Lower lobe of right lung (tissue), 2 donors: ENCODE data around the gene C3orf20. TPM values are rescaled to one million over a fixed set of nuclear protein-coding genes. Genes with fewer than 3 reads are reported as not detected.

Source experiments
- ATAC-seq, 2 donors: fragments of 200-7000 bp; cut with Tn5 transposase; one replicate each; pipeline ENCODE4 v1.9.1; 2020 to 2022; ENCODE audit warnings: mild to moderate bottlenecking in 2 of 2, moderate library complexity in 2 of 2
- DNase-seq: peaks from one replicate; pipeline ENCODE4 v3.0.0-alpha.2; 2020
- H3K27ac ChIP-seq: fragments of 200-600 bp; one replicate; pipeline ENCODE4 v1.8.0; 2022
- H3K27me3 ChIP-seq: fragments of 200-600 bp; one replicate; pipeline ENCODE4 v1.8.0; 2022; ENCODE audit warnings: low read depth
- H3K36me3 ChIP-seq: fragments of 200-600 bp; one replicate; pipeline ENCODE4 v1.8.0; 2022; ENCODE audit warnings: mild to moderate bottlenecking
- H3K4me1 ChIP-seq: fragments of 200-600 bp; one replicate; pipeline ENCODE4 v1.8.0; 2022
- H3K4me3 ChIP-seq: fragments of 200-600 bp; one replicate; pipeline ENCODE4 v1.8.0; 2022; ENCODE audit warnings: mild to moderate bottlenecking
- H3K9me3 ChIP-seq: fragments of 200-600 bp; one replicate; pipeline ENCODE4 v1.8.0; 2022
- CTCF ChIP-seq: fragments of 200-600 bp; IDR thresholded peaks from one replicate; pipeline ENCODE4 v1.8.0; 2022; ENCODE audit warnings: antibody characterized with exemption, mild to moderate bottlenecking
- intact Hi-C: fragments of 100-400 bp; cut with DNase I; formaldehyde crosslinking; loops from one replicate; pipeline ENCODE4 v1.11.0; 2022
- total RNA-seq: library from RNA; stranded (reverse); fragmentation: NEBNext Ultra II Directional; extraction: Animal tissue kit (Norgen Biotek cat#: 25700); gene quantifications from one replicate; pipeline ENCODE4 v1.2.1, GENCODE V29; 2021
- donor health status: DM: no; HTN: yes; CAD: no; lungs with severe emphysema.

The C3orf20 gene
- total RNA-seq, 1 donor from 2014 or later, result not detected

- intact Hi-C loops, result no loop called here
Measured at GRCh38 chr3:14645453-14645852, 29.5 kb upstream of the C3orf20 start.

GRCh38 chr3:14646131-14646573 is 28.8 kb upstream of the C3orf20 start:
- Histone ChIP-seq H3K36me3 (no peaks in the 10 kb centered on the region), H3K27ac (no peak overlapping the region), H3K27me3 (peaks cover 13% of the 10 kb centered on the region), H3K4me1 (peaks cover 11% of the 10 kb centered on the region), H3K4me3 (no peak overlapping the region), H3K9me3 (no peaks in the 10 kb centered on the region)
- DNase-seq, result no peak
- no peak for TF ChIP-seq CTCF
- ATAC-seq, result no peak
- intact Hi-C loops, result no loop called here

More at GRCh38 chr3:14645453-14645852, 29.5 kb upstream of the C3orf20 start:
- H3K9me3 ChIP-seq, result no peaks in the 10 kb centered on the region
- DNase-seq, result no peak
- no peak overlapping the region for H3K4me3 ChIP-seq
- peaks cover 7% of the 10 kb centered on the region for H3K4me1 ChIP-seq
- no peak overlapping the region for H3K27ac ChIP-seq
- ATAC-seq, result no peak
- no peak for TF ChIP-seq CTCF
- H3K27me3 ChIP-seq, result peaks cover 18% of the 10 kb centered on the region
- no peaks in the 10 kb centered on the region for H3K36me3 ChIP-seq

DNA sequence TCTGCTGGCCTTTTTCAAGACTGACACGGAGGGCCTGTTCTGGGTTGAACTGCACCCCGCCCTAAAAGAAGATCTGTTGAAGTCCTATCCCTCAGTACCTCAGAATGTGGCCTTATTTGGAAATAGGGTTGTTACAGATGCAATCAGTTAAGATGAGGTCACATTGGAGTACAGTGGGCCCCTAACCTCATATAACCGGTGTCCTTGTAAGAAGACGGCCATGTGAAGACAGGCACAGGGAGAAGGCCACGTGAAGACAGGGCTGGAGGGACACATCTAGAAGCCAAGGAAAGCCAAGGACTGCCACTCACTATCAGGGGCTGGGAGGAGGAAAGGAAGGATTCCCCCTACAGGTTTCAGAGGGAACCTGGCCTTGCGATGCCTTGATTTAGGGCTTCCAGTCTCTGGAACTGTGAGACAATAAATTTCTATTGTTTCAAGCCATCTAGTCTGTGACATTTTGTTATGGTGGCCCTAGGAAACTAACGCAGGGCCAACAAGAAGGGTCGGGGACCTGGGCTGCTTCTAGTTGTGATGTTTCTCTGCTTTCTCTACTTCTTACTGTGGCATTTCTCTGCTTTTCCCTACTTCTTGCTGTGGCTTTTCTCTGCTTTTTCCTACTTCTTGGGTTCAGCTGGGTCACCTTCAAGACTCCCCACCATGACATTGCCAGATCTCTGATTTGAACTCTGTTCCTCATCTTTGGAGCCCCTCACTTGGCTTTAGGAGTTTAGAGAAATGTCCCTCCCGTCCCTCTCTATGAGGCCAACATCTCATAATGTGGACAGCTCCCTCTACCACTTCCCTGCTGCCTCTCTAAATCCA is 28.1 kb upstream of the C3orf20 start:
- Histone ChIP-seq H3K36me3 (no peaks in the 10 kb centered on the region), H3K27ac (no peak overlapping the region), H3K4me1 (peaks cover 11% of the 10 kb centered on the region), H3K4me3 (no peak overlapping the region), H3K9me3 (no peaks in the 10 kb centered on the region), H3K27me3 (peaks cover 7% of the 10 kb centered on the region)
- TF ChIP-seq CTCF, result no peak
- ATAC-seq (no peak), DNase-seq (no peak)
- intact Hi-C loops, result no loop called here

GRCh38 chr3:14647976-14648955 is 26.7 kb upstream of the C3orf20 start:
- TF ChIP-seq CTCF, result no peak
- Histone ChIP-seq H3K27ac (no peak overlapping the region), H3K9me3 (no peaks in the 10 kb centered on the region), H3K4me3 (no peak overlapping the region), H3K27me3 (peaks cover 5% of the 10 kb centered on the region), H3K4me1 (peaks cover 23% of the 10 kb centered on the region), H3K36me3 (no peaks in the 10 kb centered on the region)
- DNase-seq, result no peak
- intact Hi-C loops, result no loop called here
- ATAC-seq, result no peak

DNA sequence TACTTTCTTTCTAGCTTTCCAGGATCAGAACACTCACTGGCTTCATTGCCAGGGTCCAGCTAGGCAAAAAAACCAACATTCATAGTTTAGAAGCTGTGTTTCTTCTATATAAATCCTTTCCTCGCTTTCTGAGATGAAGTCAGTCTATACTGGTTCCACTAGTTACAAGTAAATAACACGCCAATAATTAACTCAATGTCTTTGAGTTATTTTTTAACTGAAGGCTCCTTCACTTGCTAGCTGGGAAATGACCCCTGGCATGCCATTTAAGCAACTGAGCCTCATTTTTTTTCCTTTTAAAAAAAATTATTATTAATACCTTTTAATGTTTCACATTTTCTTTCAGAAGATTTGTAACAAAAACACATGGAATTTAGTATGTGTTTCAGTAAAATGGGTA is 25.5 kb upstream of the C3orf20 start:
- H3K4me3 ChIP-seq, result no peak overlapping the region
- ATAC-seq (no peak), DNase-seq (no peak)
- no peak for TF ChIP-seq CTCF
- H3K36me3 ChIP-seq, result peaks cover 3% of the 10 kb centered on the region
- intact Hi-C loops, result no loop called here
- peaks cover 31% of the 10 kb centered on the region for H3K4me1 ChIP-seq
- H3K9me3 ChIP-seq, result no peaks in the 10 kb centered on the region
- no peaks in the 10 kb centered on the region for H3K27me3 ChIP-seq
- no peak overlapping the region for H3K27ac ChIP-seq
